ENCODE results near the gene B3GLCT.

B3GLCT gene

DNA sequence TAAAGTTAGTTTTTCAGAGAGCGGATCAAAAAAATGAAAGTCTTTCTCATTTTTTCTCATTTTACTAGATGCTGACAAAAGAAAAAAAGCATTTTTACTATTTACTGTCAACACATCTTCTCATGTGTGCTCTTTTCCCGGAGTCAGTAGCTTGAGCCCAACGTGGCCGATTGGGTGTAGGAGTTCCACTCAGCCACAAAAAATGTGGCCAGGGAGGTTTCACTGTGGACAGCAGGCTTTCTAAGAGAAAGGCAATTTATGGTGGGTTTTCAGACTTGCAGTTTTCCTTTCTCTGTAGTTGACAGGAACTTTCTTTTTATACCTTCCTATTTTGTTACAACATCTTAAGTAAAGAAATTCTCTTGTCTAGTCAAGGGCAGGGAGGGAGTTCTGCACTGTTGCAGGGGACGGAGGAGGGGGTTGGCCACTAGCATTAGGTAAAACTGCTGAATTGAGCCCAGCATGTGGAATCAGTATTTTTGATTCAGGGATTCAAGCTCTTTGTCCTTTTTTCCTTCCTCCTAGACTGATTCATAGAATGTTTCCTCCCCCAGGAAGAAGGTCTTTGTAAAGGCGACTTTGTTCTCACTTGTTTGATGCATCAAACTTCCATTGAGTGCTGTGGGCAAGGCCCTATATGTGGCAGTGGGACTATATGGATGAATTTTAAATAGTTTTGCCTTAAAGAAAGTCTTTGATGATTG lies 123.1 kb downstream of the B3GLCT start:
- DNase-seq (ENCODE audit: low read depth), result no peak
- H3K4me3 ChIP-seq (ENCODE audit: low read length), result no peak overlapping the region
- TF ChIP-seq, protein P1, sequence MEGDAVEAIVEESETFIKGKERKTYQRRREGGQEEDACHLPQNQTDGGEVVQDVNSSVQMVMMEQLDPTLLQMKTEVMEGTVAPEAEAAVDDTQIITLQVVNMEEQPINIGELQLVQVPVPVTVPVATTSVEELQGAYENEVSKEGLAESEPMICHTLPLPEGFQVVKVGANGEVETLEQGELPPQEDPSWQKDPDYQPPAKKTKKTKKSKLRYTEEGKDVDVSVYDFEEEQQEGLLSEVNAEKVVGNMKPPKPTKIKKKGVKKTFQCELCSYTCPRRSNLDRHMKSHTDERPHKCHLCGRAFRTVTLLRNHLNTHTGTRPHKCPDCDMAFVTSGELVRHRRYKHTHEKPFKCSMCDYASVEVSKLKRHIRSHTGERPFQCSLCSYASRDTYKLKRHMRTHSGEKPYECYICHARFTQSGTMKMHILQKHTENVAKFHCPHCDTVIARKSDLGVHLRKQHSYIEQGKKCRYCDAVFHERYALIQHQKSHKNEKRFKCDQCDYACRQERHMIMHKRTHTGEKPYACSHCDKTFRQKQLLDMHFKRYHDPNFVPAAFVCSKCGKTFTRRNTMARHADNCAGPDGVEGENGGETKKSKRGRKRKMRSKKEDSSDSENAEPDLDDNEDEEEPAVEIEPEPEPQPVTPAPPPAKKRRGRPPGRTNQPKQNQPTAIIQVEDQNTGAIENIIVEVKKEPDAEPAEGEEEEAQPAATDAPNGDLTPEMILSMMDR (conservative IDR thresholded peaks at IDR 0.05; ENCODE audit: low read length), result no peak

DNA sequence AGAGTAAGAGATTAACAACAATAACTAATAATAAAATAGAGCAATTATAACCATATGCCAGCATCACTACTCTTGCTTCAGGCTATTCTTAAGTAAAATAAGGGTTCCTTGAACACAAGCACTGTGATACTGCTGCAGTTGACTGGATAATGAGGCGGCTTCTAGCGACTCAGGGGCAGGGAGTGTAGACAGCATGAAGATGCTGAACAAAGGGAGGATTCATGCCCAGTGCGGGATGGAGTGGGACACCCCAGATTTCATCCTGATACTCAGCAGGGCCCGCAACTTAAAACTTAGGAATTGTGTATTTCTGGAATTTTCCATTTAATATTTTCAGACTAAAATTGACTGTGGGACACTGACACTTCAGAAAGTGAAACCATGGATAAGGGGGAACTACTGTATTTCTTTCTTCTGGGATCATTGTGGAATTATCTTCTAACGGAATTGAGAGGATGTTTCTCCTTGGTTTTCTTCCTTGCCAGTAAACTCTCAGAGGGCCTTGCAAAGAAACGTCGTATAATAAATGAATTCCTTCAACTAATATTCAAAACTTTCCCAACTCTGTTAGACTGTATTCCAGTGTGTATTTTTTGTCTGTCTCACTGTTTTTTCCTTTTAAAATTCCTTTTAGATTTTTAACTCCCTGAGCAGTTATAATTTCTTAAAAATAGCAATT lies 127.5 kb downstream of the B3GLCT start:
- DNase-seq (ENCODE audit: low read depth), result no peak
- TF ChIP-seq, protein P1 (conservative IDR thresholded peaks at IDR 0.05; ENCODE audit: low read length), result no peak
- no peak overlapping the region for H3K4me3 ChIP-seq (ENCODE audit: low read length)

DNA sequence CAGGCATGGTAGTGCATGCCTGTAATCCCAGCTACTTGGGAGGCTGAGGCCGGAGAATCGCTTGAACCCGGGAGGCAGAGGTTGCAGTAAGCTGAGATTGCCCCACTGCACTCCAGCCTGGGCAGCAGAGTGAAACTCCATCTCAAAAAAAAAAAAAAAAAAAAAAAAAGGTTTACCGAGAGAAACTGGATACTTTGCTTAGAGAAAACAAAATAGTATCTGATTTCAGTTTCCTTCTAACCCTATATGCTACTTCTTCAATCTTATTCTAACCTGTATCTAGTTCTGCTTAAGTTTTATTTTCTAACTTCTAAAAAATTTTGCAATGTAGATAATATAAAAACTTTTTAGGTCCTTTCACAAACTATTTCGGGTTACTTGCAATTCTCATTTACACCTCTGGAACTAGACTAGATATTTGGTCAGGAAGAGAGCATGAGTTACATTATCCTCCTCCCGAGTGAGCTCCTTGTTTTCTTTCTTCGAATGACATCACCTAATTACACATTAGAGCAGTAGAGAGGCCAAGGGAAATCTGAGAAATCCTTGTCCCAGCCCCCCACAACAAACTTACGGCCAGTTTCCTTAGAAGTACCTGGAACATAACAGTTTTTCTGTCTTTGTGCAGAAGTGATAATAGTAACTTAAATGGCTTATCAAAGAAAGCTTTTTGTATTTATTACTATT lies 128.9 kb downstream of the B3GLCT start:
- no peak for DNase-seq (ENCODE audit: low read depth)
- no peak overlapping the region for H3K4me3 ChIP-seq (ENCODE audit: low read length)
- TF ChIP-seq, protein P1 (conservative IDR thresholded peaks at IDR 0.05; ENCODE audit: low read length), result no peak

DNA sequence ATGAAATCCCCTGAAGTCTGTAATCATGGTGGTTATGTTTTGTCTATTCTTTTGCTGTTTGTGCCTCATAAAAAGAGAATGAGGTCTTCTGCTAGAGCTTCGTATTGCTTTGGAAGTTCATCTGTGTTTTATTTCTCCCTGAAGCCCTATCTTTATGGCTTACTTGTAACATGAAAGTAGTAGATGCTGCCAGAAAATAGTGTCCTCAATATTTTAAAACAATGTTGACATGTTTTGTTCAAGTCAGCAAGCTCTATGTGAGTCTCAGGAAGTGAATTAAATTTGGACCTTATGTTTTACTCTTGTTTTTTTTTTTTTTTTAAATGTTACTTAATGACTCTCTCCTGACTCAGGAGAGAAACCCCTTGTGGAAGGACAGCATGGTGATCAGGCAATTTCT lies 130.5 kb downstream of the B3GLCT start:
- TF ChIP-seq, protein P1 (conservative IDR thresholded peaks at IDR 0.05; ENCODE audit: low read length), result no peak
- DNase-seq (ENCODE audit: low read depth), result peak; percentile 16
- no peak overlapping the region for H3K4me3 ChIP-seq (ENCODE audit: low read length)

DNA sequence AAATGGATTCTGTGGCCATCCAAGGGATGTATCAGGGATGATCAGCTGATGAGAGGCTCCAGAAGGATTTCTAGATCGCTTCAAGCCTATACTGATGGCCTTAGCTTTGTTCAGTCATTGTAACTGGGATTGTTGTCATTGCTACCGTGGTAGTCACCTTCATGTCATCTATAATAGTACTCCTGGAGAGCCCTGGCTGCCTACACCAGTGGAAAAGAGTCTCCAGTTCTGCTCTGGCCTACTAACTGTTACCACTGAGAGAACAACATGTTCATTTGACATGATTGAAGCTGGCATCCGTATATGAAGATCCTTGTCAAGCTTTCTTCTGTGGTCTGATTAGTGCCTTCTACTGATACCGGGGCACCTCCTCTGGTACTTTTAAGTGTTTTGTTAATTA lies 131.3 kb downstream of the B3GLCT start:
- TF ChIP-seq, protein P1 (conservative IDR thresholded peaks at IDR 0.05; ENCODE audit: low read length), result no peak

DNA sequence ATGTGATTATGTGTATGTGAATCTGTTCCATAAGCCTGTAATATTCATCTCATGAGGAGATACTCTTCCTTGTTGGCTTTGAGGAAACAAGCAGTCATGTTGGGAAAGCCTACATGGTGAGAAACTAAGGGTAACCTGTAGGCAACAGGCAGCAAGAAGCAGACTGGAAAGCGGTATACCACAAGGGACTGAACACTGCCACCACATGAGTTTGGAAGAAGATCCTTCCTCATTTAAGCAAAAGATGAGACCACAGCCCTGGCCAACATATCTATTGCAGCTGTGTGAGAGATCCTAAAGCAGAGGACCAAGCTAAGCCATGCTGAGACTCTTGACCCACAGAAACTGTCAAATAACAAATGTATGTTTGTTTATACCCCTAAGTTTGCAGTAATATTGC lies 134.8 kb downstream of the B3GLCT start:
- DNase-seq (ENCODE audit: low read depth), result no peak
- no peak overlapping the region for H3K4me3 ChIP-seq (ENCODE audit: low read length)
- TF ChIP-seq, protein P1 (conservative IDR thresholded peaks at IDR 0.05; ENCODE audit: low read length), result no peak

More for the DNA sequence above, 131.3 kb downstream of the B3GLCT start:
- H3K4me3 ChIP-seq (ENCODE audit: low read length), result no peak overlapping the region
- no peak for DNase-seq (ENCODE audit: low read depth)
